AG09319 (cell line): ENCODE measurements around the gene THPO.

Source experiments
- DNase-seq: peaks from one replicate; pipeline ENCODE4 v3.0.0-alpha.2; 2010; ENCODE audit warnings: low read depth; ENCODE audit errors: extremely low read depth
- CTCF ChIP-seq: IDR thresholded peaks from 2 replicates; pipeline ENCODE4 v1.5.1; 2011; ENCODE audit warnings: low read depth, mild to moderate bottlenecking, inconsistent platforms, low read length, moderate library complexity

THPO gene

GRCh38 chr3:184383033-184383740 lies 5.2 kb upstream of the THPO start:
- DNase-seq = no peak
- TF ChIP-seq CTCF = no peak

GRCh38 chr3:184382326-184383032 lies 4.5 kb upstream of the THPO start:
- DNase-seq = no peak
- no peak for TF ChIP-seq CTCF

- no peak for DNase-seq
- no peak for TF ChIP-seq CTCF
Measured at GRCh38 chr3:184381261-184382224, 3.5 kb upstream of the THPO start.

- no peak for DNase-seq
- no peak for TF ChIP-seq CTCF
Measured at GRCh38 chr3:184380627-184381260, 2.7 kb upstream of the THPO start.

- no peak for TF ChIP-seq CTCF
- no peak for DNase-seq
Measured at GRCh38 chr3:184380185-184380626, 2.2 kb upstream of the THPO start.

GRCh38 chr3:184379358-184380184 lies 1.6 kb upstream of the THPO start, which contains the start of gene CHRD:
Gene CHRD (plus strand): TSS chr3:184380054. CDS start chr3:184380319, 265 bp downstream.
- DNase-seq = no peak
- TF ChIP-seq CTCF = no peak
